ENCODE measurements around the gene MACROD2. TPM values are rescaled to one million over a fixed set of nuclear protein-coding genes. Genes with fewer than 3 reads are reported as not detected.

MACROD2 gene
- total RNA-seq, 1 donor from 2014 or later, result 0.23 TPM

- H3K4me3 ChIP-seq (ENCODE audit: low read depth, low read length), result no peak overlapping the region
- no peak for TF ChIP-seq CTCF (conservative IDR thresholded peaks at IDR 0.05; ENCODE audit: low read depth, low read length)
- no peak for DNase-seq (ENCODE audit: low read depth)
Observed at GRCh38 chr20:15297059-15297875, 1302.0 kb downstream of the MACROD2 start.

GRCh38 chr20:15302075-15302474 lies 1306.8 kb downstream of the MACROD2 start:
- TF ChIP-seq CTCF (conservative IDR thresholded peaks at IDR 0.05; ENCODE audit: low read depth, low read length), result no peak
- DNase-seq (ENCODE audit: low read depth), result no peak
- H3K4me3 ChIP-seq (ENCODE audit: low read depth, low read length), result no peak overlapping the region

- no peak for TF ChIP-seq CTCF (conservative IDR thresholded peaks at IDR 0.05; ENCODE audit: low read depth, low read length)
- no peak overlapping the region for H3K4me3 ChIP-seq (ENCODE audit: low read depth, low read length)
- no peak for DNase-seq (ENCODE audit: low read depth)
Observed at GRCh38 chr20:15310361-15310760, 1315.0 kb downstream of the MACROD2 start.

GRCh38 chr20:15316556-15316955 lies 1321.2 kb downstream of the MACROD2 start:
- TF ChIP-seq CTCF (conservative IDR thresholded peaks at IDR 0.05; ENCODE audit: low read depth, low read length), result no peak
- no peak for DNase-seq (ENCODE audit: low read depth)
- H3K4me3 ChIP-seq (ENCODE audit: low read depth, low read length), result no peak overlapping the region

- TF ChIP-seq CTCF (conservative IDR thresholded peaks at IDR 0.05; ENCODE audit: low read depth, low read length), result no peak
Observed at GRCh38 chr20:15317546-15318232, 1322.4 kb downstream of the MACROD2 start.

GRCh38 chr20:15318682-15319081 lies 1323.4 kb downstream of the MACROD2 start:
- no peak for TF ChIP-seq CTCF (conservative IDR thresholded peaks at IDR 0.05; ENCODE audit: low read depth, low read length)
- DNase-seq (ENCODE audit: low read depth), result no peak
- H3K4me3 ChIP-seq (ENCODE audit: low read depth, low read length), result no peak overlapping the region

More at GRCh38 chr20:15317546-15318232, 1322.4 kb downstream of the MACROD2 start:
- H3K4me3 ChIP-seq (ENCODE audit: low read depth, low read length), result no peak overlapping the region
- no peak for DNase-seq (ENCODE audit: low read depth)

Data from epithelial cell of proximal tubule (primary cell).